Astrocyte of the hippocampus (primary cell): ENCODE results near the gene ANKFY1.
"Not testable (repeated sequence)": the region's sequence is repeated elsewhere in the genome, so short reads cannot be mapped to it uniquely, and the experiment has no call there.

Experiments used
- DNase-seq: peaks from one replicate; pipeline ENCODE4 v3.0.0; 2011; ENCODE audit warnings: low read depth, low spot score

ANKFY1 gene

DNA sequence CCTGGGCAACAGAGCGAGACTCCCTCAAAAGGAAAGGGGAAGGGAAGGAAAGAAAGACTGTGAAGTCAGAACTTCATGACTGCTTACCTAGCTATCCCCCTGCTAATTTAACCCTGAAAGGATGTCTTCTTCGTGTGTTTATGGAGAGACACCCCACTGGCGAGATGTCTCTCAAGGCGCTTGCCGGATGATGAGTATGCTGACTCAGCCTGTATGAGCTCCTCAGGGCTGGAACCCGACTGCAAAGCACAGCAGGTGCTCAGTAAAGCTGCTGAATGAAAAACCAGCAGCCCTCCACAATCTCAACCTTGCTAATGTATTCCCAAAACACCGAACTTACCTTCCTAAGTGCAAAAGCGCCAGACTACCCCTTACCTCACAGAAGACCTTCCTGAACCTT, 2.3 kb downstream of the ANKFY1 start:
- no peak for DNase-seq

DNA sequence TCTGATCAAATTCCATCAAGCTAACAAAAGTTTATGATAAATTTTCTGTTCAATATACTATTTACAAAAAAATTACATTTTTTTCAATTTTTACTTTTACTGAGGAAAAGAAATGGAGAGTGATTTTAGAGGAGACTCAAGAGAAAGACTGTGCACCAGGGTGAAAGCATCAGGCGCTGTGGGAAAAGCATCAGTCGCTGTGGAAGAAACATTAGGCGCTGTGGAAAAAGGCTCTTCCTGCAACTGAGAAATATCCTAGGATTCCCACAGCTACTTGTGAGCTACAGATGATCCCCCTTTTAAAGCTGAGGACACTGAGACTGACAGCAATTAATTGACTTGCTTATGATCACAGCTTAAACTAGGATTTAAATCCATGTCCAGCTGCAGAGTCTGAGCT, 4.9 kb downstream of the ANKFY1 start:
- DNase-seq = no peak

DNA sequence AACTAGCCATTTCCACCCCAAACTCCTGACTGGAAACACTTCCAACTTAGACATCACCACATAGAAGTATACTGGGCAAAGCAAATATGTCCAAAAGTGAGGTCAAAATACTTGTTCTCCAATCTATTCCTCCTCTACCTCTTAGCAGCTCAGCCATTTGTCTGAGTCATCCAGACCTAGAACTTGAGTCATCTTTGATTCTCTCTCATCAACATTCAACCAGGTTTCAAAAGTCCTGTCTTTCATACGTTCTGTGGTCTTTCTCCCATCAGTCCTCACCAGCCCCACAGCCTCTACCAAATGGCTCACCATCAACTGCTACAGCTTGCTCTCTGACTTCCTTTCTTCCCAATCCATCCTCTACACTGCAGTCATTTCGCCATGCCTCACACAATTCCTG, 6.8 kb downstream of the ANKFY1 start:
- DNase-seq = no peak

DNA sequence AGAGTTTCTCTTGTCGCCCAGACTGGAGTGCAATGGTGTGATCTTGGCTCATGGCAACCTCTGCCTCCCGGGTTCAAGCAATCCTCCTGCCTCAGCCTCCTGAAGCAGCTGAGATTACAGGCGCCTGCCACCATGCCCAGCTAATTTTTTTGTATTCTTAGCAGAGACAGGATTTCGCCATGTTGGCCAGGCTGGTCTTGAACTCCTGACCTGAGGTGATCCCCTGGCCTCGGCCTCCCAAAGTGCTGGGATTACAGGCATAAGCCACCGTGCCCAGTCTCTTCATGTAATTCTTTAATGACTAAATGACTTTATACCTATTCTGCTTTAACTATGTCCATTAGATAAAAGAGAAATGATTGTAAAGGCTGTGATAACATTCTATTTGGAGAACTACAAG, 8.5 kb downstream of the ANKFY1 start:
- not testable (repeated sequence) for DNase-seq

DNA sequence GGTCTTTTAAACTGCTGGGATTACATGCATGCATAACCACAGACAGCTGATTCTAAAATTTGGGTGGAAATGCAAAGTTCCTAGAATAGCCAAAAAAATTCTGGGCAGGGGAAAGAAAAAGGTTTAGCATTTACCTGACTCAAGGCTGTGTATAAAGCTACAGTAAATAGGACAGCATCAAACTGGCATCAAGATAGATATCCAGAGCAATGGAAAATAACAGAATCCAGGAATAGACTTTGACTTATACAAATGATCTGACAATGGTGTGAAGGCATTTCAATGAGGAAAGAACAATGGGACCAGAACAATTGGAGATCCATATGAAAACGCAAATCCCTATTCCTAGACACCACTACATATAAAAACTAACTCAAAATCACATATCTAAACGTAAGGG, 12.9 kb downstream of the ANKFY1 start:
- no peak for DNase-seq

DNA sequence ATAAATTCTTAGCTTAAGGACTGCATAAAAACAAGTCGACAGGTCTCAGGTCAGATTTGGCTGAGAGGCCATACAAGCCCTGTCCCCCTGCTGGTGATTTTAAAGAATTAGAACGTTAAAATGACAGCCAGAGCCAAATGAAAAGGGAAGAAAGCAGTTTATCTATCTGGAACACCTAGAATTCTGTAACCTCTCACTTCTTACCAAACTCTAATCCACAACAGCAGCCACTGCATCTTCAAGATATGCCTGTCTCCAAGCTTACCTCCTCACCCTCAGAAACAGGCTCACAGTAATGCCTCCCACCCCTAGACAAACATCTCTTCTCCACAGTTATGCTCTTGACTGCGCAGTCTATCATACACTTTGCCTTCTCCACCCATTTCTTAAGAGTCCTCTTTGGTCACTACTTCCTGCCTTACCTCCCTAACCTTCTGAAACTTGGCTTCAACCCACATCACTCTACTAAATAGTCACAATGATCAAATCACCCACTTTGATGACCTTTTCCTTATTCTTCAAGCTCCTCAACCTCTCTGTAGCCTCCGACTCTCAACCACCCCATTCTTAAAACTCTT, 14.2 kb downstream of the ANKFY1 start:
- peak; percentile 46 for DNase-seq

DNA sequence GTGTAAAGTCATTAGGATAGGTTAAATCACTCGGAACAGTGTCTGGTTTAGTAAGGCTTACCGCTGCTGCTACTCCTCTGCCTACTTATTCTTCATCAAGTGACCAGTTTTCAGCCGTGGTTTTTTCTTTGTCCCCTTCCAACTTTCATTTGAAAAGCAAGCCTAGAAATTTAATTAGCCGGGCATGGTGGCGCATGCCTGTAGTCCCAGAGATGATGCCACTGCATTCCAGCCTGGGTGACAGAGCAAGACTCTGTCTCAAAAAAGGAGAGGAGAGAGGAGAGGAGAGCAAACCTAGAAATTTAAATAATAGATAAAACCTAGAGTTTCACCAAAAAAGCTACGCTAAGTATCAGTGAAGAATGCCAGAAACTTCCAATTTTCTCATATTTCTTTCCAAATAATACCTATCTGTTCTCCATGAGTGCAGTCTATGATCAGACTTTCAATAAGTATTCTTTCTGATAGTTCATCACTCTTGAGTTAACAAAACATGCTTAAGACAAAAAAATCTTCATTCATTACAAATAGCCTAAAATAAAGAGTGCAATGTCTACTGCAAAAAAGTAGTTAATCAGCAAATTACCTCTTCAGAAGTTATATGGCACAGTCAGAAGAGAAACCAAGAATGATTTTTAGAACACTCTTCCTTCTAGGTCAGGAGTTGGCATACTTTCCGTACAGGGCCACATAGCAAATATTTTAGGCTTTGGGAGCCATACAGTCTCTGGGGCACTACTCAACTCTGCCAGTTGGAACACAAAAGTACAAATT, 15.1 kb downstream of the ANKFY1 start:
- DNase-seq = no peak

DNA sequence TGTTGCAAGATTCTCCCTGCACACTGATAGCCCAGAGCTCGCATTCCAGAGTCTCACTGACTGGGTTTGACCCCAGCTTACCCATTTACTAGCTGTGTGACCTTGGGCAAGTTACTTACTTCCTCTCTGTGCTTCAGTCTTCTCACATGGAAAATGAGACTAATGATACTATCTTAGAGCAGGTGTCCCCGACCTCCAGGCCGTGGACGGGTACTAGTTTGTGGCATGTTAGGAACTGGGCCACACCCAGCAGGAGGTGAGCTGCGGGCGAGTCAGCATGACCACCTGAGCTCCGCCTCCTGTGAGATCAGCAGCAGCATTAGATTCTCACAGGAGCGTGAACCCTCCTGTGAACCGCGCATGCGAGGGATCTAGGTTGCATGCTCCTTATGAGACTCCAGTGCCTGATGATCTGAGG, 15.8 kb downstream of the ANKFY1 start:
- DNase-seq = no peak

DNA sequence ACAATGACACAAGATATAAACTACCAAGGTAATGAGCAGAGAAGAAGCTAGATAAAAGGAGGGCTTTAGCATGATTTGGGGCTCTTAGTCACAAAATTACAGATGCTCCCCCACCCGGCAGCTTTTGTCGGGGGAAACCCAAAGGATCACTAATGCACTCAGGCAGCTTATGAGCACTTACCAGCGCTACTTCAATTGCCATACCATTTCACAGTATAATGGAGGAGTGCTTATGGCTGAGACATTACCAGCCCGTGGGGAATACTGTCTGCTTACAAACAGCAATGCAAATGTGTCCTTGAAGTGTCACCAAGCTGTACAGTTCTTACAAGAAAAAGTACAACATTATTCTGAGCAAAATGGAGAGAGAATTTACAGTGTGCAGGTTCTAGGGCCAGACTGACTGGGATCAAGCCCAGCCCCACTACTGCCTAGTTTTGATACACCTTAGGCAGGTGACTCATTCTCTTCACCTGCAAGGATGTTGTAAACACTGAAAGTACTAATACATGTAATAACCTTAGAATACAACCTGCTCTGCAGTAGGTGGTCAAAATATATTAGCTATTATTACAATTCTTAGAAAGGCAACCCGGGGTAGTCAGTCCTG, 16.3 kb downstream of the ANKFY1 start:
- no peak for DNase-seq

DNA sequence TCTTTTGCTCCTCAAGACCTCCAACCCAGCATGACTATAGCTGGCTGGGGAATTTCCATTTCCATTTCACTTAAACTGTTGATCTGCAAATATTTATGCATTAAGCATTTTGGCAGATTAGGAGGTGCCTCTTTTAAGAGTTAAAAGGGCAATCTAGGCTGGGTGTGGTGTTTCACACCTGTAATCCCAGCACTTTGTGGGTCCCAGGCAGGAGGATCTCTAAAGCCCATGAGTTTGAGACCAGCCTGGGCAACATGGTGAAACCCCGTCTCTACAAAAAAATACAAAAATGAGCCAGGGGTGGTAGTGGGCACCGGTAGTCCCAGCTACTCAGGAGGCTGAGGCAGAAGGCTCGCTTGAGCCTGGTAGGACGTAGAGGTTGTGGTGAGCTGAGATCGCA, 17.1 kb downstream of the ANKFY1 start:
- no peak for DNase-seq

DNA sequence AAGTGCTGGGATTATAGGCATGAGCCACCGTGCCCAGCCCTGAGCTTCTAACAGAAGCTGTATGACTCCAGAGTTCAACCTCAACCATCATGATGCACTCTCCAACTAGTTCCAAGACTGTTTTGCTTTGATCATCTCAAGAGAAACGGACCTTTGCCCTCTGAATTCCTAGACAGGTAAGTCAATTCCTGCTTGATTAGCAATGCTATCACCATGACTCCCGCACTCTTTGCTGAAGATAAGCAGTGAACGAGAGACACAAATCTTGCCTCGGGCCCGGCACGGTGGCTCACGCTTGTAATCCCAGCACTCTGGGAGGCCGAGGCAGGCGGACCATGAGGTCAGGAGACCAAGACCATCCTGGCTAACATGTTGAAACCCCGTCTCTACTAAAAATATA, 22.2 kb downstream of the ANKFY1 start:
- no peak for DNase-seq

DNA sequence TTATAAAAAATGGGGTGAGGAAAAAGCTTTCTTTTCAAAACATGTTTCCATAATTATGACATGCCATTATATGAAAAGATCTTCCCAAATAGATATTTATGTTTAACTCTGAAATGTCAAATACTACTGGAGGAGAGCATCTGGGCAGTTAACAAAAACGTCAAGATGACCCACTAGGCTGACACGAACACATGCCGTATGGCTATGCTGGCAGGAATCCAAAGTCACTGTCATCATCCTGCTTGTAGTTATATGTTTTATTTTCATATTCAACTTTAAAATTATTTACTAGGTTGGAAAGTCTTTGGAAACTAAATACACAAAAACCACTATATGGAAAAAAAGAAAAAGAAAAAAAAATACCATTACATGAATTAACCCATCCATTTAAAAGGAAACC, 27.3 kb downstream of the ANKFY1 start:
- no peak for DNase-seq

DNA sequence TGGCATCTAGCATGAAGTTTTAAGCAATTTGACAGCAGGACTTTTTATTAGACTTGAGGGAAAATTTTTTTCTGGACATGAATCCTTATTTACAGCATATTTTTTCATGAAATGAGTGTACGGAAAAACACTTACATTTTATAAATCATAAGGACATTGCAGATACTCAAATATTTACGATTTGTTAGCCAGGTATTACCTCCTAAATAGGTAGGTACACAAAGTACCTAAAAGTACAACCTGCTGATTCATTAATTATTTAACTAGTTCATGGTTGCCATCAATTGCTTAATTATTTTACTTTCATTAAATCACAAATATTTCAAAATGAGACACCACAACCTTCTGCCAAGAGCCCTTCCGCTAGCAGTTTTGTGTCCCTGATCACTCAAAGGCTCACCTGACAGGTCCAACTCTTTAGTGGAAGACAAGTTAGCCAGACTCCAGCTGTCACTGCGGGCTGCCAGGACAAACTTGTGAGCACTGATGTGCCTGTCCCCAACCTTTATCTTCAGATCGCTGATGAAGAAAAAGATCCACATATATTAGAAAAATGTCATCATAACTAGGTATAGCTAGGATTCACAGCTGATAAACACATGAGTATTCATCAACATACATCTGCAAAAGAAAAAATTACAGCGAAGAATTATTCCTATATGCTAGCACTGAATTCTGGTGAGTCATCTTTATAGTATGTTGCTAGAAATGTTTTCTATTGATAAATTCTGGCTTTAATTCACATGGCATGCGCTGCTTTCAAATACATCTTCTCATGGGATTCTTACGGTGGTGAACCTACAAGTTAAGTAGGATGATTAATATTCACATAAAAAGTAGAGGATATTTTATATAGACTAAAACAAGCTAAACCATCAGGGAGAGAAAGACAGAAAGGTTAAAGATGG, 28.2 kb downstream of the ANKFY1 start:
- no peak for DNase-seq

DNA sequence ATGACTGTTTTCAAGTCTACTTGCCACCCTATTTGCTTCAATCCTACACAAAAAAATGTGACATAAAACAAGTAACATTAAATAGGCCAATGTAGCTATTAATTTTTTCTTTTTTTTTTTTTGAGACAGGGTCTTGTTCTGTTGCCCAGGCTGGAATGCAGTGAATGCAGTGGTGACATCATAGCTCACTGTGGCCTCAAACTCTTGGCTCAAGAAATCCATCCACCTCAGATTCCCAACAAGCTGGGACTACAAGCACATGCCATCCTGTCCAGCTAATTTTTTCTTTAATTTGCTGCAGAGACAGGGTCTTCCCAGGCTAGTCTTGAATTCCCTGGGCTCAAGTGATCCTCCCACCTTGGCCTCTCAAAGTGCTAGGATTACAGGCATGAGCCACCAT, 29.4 kb downstream of the ANKFY1 start:
- peak; percentile 76 for DNase-seq

DNA sequence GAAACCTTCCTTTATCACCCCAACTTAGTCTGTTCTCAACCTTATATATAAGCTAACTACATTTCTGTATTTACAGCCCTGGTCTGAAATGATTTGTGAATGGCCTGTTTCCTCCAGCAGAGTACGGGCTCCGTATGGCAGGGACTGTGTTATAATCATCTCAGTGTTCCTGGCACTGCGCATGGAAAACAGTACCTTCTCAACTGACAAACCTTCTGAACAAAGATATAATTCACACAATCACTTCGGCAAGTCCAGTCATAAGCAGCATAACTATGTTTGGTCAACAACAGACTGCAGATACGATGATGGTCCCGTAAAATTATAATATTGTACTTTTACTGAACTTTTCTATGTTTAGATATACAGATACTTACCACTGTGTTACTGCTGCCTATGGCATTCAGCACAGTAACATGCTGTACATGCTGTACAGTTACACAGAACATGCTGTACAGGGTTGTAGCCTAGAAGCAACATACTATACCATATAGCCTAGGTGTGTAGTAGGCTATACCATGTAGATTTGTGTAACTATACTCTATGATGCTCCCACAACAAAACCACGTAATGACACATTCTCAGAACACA, 30.0 kb downstream of the ANKFY1 start:
- no peak for DNase-seq

DNA sequence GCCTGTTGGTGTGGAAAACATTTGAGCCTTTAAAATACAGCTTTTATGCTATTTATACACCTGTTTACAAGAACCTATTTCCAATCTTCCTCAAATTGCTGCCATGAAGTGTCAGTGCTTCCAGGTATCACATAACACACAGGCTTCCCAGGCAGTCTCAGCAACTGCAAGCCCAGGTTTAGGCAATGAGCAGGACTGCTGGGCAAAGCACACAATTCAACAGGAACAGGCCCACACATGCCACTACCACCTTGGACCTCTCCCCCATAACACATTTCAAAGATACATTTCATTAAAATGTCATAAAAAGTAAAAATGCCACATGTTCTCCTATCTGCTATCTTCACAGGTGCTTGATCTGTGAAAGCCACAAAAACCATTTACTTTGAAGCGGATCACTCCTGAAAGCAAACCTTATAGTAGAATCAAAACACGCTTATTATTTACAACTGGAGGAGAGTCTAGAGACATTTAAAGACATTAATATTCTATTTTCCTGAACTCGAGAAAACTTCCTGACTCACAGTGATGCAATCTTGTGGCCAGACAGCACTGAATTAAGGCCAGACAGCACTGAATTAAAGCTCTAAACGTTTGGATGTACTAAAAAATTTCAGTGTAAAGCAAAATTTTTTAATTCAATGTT, 31.5 kb downstream of the ANKFY1 start:
- DNase-seq = peak; percentile 79

DNA sequence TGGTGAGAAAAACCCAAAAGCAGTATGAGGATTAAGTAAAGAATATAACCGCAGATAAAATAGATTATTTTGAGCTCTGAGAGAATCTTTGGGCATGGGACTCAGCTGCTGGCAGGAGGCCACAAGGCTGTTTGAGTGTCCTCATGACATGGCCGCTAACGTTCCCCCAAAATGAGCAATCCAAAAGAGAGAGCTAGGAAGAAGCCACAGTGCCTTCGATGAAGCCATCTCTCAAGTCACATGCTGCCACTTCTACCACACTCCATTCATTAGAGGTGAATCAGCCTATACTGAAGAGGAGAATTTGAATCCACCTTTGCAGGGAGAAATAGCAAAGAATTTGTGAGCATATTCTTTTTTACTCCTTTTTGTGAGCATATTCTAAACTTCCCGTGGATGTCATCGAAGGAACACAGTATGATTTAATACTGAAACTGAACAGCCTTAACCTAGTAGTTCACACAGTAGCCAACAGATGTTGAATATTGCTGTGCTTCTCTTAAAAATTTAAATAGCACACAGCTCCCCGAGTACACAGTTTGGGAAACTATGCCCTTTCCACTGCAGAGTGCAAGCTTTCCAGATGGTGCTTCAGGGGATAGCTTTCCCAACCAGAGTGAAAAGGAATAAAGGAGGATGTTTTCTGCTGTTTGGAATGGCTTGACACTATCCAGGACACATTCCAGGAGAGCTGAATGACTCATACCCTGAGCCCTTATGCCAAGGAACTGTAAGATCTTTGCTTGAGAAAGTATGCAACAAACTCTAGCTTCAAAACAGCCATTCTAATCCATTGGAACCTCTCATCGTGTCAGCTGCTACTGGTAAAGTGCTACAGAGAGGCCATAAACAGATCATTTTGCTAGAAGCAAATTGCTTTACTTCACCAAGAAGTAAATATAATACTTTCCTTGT, 33.9 kb downstream of the ANKFY1 start:
- DNase-seq = peak; percentile 94

DNA sequence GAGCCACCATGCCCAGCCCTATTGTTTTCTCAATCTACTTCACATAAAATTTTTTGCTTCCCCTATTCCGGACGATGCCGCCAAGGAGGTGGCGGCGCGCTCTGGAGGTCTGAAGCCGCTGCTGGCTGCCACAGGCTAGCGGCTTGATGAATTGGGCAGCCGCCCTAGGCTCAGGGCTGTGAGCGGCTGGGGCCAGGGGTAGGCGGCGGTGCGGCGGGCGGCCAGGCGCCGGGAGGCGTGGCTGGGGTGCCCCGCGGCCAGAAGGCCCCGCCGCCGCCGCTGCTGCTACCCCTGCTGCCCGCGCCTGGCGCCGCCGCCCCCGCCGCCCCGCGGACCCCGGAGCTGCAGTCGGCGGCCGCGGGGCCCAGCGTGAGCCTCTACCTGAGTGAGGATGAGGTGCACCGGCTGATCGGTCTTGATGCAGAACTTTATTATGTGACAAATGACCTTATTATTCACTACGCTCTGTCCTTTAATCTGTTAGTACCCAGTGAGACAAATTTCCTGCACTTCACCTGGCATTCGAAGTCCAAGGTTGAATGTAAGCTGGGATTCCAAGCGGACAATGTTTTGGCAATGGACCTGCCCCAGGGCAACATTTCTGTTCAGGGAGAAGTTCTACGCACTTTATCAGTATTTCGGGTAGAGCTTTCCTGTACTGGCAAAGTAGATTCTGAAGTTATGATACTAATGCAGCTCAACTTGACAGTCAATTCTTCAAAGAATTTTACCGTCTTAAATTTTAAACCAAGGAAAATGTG, 41.7 kb downstream of the ANKFY1 start:
- no peak for DNase-seq

DNA sequence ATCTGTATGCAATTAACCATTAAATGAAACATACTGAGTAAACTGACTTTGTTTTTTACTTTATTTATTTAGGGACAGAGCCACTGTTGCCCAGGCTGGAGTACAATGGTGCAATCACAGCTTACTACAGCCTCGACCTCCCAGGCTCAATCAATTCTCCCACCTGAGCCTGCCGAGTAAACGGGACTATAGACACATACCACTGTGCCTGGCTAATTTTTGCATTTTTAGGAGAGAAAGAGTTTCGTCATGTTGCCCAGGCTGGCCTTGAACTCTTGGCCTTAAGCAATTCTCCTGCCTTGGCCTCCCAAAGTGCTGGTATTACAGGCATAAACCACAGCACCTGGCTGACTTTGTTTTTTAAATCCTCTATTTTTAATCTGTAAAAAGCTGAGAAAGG, 42.6 kb downstream of the ANKFY1 start:
- no peak for DNase-seq
